Adipocyte (in vitro differentiated cells): ENCODE results near the gene IMMP2L.
"Not testable (repeated sequence)": the region's sequence is repeated elsewhere in the genome, so short reads cannot be mapped to it uniquely, and the experiment has no call there.

Experiments used
- DNase-seq: peaks from one replicate; pipeline ENCODE4 v3.0.0-alpha.2; 2015; ENCODE audit warnings: low read depth
- H3K27me3 ChIP-seq: replicated peaks from 2 replicates; pipeline ENCODE4 v1.7.0; 2013; ENCODE audit warnings: mild to moderate bottlenecking, low read length, moderate library complexity; ENCODE audit not compliant: control insufficient read depth, insufficient read depth
- H3K36me3 ChIP-seq: 2 replicates; pipeline ENCODE4 v1.7.0; 2013; ENCODE audit warnings: low read length, mild to moderate bottlenecking, moderate library complexity; ENCODE audit not compliant: control insufficient read depth, insufficient read depth, severe bottlenecking
- H3K4me1 ChIP-seq: 2 replicates; pipeline ENCODE4 v1.7.0; 2013; ENCODE audit warnings: mild to moderate bottlenecking, low read length, moderate library complexity; ENCODE audit not compliant: control insufficient read depth, insufficient read depth
- H3K4me3 ChIP-seq: 2 replicates; pipeline ENCODE4 v1.7.0; 2013; ENCODE audit warnings: mild to moderate bottlenecking, low read length, moderate library complexity
- H3K9ac ChIP-seq: 2 replicates; pipeline ENCODE4 v1.7.0; 2013; ENCODE audit warnings: mild to moderate bottlenecking, low read length, moderate library complexity
- H3K9me3 ChIP-seq: 2 replicates; pipeline ENCODE4 v1.7.0; 2013; ENCODE audit warnings: mild to moderate bottlenecking, low read length, moderate library complexity; ENCODE audit not compliant: control insufficient read depth

Gene IMMP2L

DNA sequence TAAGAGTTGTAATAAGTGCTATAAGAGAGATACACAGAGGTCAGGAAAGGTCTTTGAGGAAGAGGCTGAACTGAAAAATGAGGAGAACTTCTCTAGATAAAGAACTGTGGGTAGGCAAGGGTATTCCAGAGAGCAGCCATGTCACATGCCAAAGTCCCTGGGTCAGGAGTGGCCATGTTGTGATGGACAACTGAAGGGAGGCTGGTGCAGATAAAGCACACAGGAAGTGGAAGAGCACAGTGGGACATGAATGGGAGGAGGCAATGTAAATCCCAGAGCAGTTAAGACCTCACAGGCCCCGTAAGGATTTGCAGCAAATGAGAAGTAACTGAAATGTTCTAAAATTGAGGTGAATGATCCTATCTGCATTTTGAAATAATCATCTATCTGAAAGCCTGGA, 37.2 kb downstream of the IMMP2L start:
- peaks cover 6% of the 10 kb centered on the region for H3K4me1 ChIP-seq
- H3K27me3 ChIP-seq, result no peaks in the 10 kb centered on the region
- H3K36me3 ChIP-seq, result no peaks in the 10 kb centered on the region
- no peak overlapping the region for H3K4me3 ChIP-seq
- peaks cover 7% of the 10 kb centered on the region for H3K9me3 ChIP-seq
- H3K9ac ChIP-seq, result no peak overlapping the region
- no peak for DNase-seq

- H3K36me3 ChIP-seq, result no peaks in the 10 kb centered on the region
- H3K9me3 ChIP-seq, result peaks cover 7% of the 10 kb centered on the region
- H3K4me3 ChIP-seq, result no peak overlapping the region
- H3K9ac ChIP-seq, result no peak overlapping the region
- DNase-seq, result no peak
- no peaks in the 10 kb centered on the region for H3K27me3 ChIP-seq
- H3K4me1 ChIP-seq, result no peaks in the 10 kb centered on the region
Measured at GRCh38 chr7:111521660-111522059, 40.6 kb downstream of the IMMP2L start.

DNA sequence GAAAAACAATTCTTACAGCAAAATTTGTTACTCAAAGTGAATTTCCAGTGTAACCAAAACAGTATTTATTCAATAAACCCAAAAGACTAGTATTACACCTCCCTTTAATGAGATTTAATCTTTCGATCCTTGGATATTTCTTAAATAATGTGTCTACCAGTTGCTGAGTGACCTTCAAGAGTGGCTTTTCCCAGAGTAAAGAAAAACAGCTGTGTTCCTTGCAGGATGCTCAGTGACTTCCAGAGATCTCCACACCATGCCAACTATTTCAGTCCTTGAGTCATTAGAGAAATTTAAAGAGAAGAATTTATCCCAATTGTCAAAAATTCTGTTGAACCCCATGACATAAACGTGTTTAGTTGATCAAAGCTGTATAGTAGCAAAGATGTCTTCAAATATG, 44.0 kb downstream of the IMMP2L start:
- H3K9me3 ChIP-seq, result peaks cover 7% of the 10 kb centered on the region
- no peak overlapping the region for H3K9ac ChIP-seq
- no peaks in the 10 kb centered on the region for H3K4me1 ChIP-seq
- no peaks in the 10 kb centered on the region for H3K36me3 ChIP-seq
- DNase-seq, result no peak
- H3K27me3 ChIP-seq, result no peaks in the 10 kb centered on the region
- no peak overlapping the region for H3K4me3 ChIP-seq

DNA sequence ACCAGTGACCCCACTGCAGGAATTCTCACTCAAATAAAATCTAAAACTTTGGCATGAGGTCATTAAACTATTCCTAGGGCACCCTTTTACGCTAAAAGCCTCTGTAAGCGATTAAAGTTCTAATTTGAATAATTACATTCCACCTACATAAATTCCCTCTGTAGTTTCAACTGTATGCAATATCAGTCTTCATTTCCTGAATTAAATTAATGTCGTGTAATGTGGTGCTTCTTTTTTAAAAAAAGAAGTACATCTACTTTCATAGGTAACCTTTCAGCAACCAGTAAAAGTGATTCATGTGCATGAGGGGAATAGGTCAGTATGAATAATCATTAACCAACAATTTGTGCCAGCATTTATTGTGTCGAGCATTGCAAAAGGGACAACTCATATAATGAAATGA, 44.7 kb downstream of the IMMP2L start:
- H3K4me1 ChIP-seq, result no peaks in the 10 kb centered on the region
- H3K36me3 ChIP-seq, result no peaks in the 10 kb centered on the region
- H3K4me3 ChIP-seq, result no peak overlapping the region
- peaks cover 7% of the 10 kb centered on the region for H3K9me3 ChIP-seq
- no peaks in the 10 kb centered on the region for H3K27me3 ChIP-seq
- no peak overlapping the region for H3K9ac ChIP-seq
- DNase-seq, result no peak

GRCh38 chr7:111516612-111517011, 45.7 kb downstream of the IMMP2L start:
- Histone ChIP-seq H3K27me3 (no peaks in the 10 kb centered on the region), H3K9ac (no peak overlapping the region), H3K4me1 (no peaks in the 10 kb centered on the region), H3K36me3 (no peaks in the 10 kb centered on the region), H3K9me3 (peaks cover 2% of the 10 kb centered on the region), H3K4me3 (no peak overlapping the region)
- no peak for DNase-seq

DNA sequence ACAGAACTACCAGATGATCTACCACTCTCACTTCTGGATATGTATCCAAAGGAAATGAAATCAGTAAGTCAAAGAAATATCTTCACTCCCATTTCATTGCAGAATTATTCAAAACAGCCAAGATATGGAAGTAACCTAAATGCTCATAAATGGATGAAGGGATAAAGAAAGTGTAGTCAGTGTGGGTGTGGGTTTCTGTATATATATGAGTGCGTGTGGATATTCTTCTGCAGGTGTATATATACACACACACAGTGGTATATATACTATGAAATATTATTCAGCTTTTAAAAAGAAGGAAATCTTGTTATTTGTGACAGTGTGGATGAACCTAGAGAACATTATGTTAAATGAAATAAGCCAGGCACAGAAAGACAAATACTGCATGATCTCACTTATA, 48.7 kb downstream of the IMMP2L start:
- no peak overlapping the region for H3K9ac ChIP-seq
- DNase-seq, result no peak
- H3K27me3 ChIP-seq, result no peaks in the 10 kb centered on the region
- no peaks in the 10 kb centered on the region for H3K36me3 ChIP-seq
- no peak overlapping the region for H3K4me3 ChIP-seq
- H3K9me3 ChIP-seq, result no peaks in the 10 kb centered on the region
- H3K4me1 ChIP-seq, result no peaks in the 10 kb centered on the region

DNA sequence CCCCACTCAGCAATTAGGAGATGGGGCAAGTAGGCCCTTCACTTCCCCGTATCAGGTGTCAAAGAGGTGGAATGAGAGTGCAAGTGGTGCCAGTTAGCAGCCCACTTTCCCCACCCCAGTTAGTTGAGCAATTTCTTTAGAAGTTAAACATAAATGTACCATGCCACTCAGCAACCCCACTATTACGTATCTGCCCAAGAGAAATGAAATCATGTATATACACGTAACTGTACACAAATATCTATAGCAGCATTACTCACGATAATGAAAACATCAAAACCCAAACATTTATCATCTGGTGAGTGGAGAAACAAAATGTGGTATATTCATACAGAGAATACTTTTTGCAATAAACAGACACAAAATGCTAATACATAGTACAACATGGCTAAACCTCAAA, 50.4 kb downstream of the IMMP2L start:
- Histone ChIP-seq H3K4me3 (no peak overlapping the region), H3K4me1 (no peaks in the 10 kb centered on the region), H3K36me3 (no peaks in the 10 kb centered on the region), H3K9ac (no peak overlapping the region), H3K27me3 (no peaks in the 10 kb centered on the region), H3K9me3 (no peaks in the 10 kb centered on the region)
- no peak for DNase-seq

DNA sequence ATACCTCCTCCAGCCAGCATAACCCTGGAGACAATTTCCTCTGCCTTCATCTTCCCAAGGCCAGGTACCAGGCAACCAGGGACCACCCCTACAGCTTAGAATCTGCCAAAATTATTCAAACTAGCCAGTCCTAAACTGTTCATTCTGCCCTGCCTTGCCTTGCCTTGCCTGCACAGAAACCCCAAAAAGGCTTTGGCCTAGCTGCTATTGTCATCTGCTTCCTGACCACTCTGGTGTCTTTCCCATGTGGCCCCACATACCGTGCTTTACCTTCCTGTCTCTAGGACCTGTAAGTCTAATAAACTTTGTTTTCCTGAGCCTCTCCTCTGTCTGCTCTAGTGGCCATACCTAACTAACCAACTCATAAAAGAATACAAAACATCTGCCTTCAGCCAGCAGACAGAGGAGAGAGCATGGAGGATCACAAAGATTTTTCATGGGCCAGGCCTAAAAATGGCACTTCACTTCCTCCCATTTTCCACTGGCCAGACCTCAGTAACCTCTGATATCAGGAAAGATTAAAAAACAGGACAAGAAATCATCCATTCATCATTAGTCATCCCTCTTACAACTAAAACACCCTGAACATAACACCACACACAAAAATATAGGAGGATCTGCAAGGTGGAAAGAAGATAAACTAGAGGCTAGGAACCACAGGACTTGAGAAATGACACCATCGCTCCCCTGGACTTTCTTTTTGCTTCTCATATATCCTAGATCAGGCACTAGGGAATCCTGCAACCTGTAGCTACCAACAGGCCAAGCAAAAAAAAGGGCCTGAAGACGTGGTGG, 51.5 kb downstream of the IMMP2L start:
- Histone ChIP-seq H3K4me3 (no peak overlapping the region), H3K36me3 (no peaks in the 10 kb centered on the region), H3K9ac (no peak overlapping the region), H3K27me3 (no peaks in the 10 kb centered on the region), H3K4me1 (no peaks in the 10 kb centered on the region), H3K9me3 (no peaks in the 10 kb centered on the region)
- no peak for DNase-seq

GRCh38 chr7:111510062-111510461, 52.2 kb downstream of the IMMP2L start:
- no peaks in the 10 kb centered on the region for H3K27me3 ChIP-seq
- H3K36me3 ChIP-seq, result no peaks in the 10 kb centered on the region
- no peak overlapping the region for H3K9ac ChIP-seq
- H3K4me1 ChIP-seq, result no peaks in the 10 kb centered on the region
- no peaks in the 10 kb centered on the region for H3K9me3 ChIP-seq
- H3K4me3 ChIP-seq, result no peak overlapping the region
- no peak for DNase-seq

GRCh38 chr7:111509288-111509687, 53.0 kb downstream of the IMMP2L start:
- Histone ChIP-seq H3K4me3 (no peak overlapping the region), H3K9ac (no peak overlapping the region), H3K4me1 (no peaks in the 10 kb centered on the region), H3K36me3 (no peaks in the 10 kb centered on the region), H3K27me3 (no peaks in the 10 kb centered on the region), H3K9me3 (no peaks in the 10 kb centered on the region)
- no peak for DNase-seq

DNA sequence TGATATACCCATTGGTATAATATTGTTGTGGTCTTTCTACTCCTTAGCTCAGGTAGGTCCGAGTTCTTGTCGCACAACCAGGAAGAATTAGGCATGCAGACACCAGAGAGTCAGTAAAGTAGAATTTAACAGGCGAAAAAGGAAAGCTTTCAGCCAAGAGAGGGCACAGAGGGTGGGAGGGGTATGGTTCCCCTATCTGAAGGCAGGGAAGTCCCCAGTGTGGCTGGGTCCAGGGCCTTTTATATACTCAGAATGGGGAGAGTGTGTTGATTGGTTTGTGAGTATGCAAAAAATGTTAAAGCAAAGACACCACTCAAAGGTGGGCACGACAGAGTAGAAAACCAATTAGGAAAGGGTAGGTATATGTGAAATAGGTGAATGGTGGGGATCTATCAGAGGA, 53.9 kb downstream of the IMMP2L start:
- no peaks in the 10 kb centered on the region for H3K4me1 ChIP-seq
- no peak for DNase-seq
- H3K9ac ChIP-seq, result no peak overlapping the region
- H3K27me3 ChIP-seq, result no peaks in the 10 kb centered on the region
- no peak overlapping the region for H3K4me3 ChIP-seq
- H3K36me3 ChIP-seq, result no peaks in the 10 kb centered on the region
- H3K9me3 ChIP-seq, result no peaks in the 10 kb centered on the region

- H3K9ac ChIP-seq, H3K4me1 ChIP-seq, H3K36me3 ChIP-seq, H3K9me3 ChIP-seq, DNase-seq, H3K27me3 ChIP-seq, H3K4me3 ChIP-seq: not testable (repeated sequence)
Measured at GRCh38 chr7:111505422-111505821, 56.9 kb downstream of the IMMP2L start.
